Right forelimb (tissue), 1 donor: ENCODE measurements around the gene BOLA3.
"Not testable (repeated sequence)": the region's sequence is repeated elsewhere in the genome, so short reads cannot be mapped to it uniquely, and the experiment has no call there.

ENCODE experiments used
- DNase-seq: peaks from one replicate; pipeline ENCODE4 v3.0.0-alpha.2; 2018

The BOLA3 gene

DNA sequence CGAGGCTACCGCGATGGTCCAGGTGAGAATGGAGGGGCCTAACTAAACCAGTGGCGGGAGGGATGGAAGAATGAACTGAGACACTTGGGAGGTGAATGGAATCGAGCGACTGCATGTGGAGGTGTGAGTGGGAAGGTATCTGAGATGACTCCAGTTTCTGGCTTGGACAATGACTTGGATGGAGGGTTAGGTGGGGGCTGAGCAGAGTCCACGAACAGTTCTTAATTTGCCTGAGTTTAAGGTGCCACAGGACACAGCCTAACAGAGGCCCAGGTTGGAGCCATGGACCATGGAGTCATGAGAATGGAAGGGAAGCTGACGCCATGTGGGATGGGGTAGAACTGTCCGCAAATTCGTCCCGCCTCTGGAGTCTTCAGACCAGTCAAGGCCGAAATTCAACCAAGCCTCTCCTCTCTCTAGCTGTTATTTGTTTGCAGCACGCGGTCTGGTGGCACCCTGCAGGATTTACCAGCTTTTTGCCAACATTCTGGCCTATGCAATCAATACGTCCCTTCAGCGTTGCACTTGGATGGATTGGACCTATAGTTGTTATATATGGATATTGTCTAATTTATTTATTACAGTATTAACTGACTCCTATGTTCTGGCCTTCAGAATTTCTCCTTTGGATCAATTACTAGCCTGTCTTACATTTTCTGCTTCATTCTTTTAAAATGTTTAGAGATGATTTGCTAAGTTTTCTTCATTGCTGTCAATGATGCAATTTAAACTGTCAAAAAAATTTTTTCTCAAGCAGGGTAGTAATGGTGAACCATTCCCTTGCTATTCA is 940 bp upstream of the BOLA3 start:
- no peak for DNase-seq

GRCh38 chr2:74146929-74147726 is 584 bp downstream of the BOLA3 start:
- no peak for DNase-seq

DNA sequence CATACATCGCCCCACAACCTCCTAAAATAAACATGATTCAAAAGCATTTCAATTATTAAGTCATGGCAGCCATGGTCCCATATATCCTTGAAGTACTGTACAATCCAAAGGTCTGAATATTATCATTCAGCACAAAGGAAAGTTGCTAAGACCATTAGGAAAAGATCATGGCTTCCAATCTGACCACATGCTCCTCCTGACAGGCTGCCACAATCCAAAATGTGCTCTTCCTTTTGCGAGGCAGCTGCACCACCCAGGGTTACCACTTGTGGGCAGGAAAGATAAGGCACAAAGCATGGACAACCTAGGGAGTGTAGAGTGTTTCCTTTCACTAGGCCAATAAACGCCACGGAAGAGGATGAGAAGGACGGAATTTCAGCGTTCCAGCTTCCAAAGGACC is 5.4 kb downstream of the BOLA3 start:
- DNase-seq: no peak

- DNase-seq: no peak
Observed at GRCh38 chr2:74138600-74139323, 8.9 kb downstream of the BOLA3 start.

DNA sequence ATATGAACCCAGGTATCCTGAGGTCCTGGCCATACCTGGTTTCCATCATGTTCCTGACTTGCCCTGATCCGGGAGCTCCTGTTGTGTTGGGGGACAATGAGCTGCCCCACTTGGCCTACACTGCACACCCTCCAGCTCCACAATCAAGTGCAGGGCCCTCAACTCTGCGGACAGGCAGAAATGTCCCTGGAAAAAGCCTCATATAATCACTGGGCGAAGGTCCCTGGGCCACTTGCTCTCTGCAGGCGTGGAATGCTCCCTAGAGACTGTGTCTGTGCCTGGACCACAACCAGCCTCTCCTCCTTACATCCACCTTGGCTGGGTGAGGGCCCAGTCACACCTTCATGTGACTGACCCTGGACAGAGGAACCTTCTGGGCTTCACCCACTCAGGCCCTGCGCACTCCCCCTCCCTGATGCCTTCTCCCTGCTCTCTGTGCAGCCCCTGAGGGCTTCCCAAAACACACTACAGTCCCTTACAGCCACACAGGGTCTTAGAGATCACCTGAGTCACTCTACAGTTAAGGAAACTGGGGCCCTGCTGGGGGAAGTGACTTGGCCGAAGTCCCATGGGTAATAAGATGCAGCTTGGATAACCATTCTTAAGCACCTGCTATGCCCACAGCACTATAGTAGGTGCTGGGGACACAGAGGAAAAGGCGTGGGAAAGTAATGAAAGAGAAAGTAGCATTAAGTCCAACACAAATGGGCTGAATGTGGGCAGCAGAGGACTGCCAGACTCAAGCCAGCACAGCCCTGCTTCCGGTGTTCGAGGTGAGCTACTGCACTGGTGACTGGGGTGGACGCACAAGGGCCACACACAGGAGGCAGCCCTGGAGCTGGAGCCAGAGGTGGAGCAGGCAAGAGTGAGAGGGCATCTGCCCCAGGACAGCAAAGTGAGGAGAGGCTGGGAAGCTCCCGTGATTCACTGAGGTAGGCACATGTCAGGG is 9.8 kb downstream of the BOLA3 start:
- no peak for DNase-seq

- no peak for DNase-seq
Observed at GRCh38 chr2:74131901-74132300, 15.8 kb downstream of the BOLA3 start.

DNA sequence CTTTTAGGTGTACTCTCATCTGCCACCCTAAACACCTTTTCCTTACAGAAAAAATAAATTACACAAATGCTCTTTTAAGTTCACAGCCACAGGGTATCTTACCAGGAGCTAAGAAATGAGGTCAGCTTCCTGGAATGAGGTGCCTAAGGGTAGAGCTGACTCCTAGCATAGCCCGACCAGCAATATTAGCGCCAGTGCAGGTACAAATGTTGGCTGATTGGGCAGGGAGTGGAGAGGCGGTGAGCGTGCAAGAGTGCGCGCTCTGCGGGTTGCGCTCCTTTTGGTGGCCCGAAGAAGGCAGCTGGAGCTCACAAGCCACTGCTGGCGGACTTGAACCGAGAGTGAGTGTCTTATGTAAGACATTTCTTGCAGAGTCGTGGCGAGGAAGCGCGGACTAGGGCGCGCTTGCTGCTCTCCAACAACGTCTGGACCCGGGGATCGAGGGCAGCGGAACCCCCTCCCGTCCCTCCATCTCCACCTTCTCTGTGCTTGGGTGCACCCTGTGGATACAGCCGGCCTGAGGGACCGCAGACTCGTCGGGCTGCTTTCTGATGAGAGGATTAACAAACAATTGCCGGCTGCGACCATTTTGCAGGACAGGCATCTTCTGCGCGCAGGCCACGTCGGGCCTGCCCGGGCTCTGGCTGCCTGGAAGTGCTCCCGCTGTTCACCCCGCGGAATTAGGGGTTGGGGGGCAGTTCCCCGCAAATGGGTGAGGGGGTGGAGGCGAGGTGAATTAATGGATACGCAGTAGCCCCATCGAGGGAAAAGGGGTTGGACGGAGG is 17.3 kb downstream of the BOLA3 start:
- DNase-seq: no peak

- no peak for DNase-seq
Observed at GRCh38 chr2:74128206-74128605, 19.5 kb downstream of the BOLA3 start.

- peak; percentile 2 for DNase-seq
Observed at GRCh38 chr2:74123955-74124354, 23.8 kb downstream of the BOLA3 start.

DNA sequence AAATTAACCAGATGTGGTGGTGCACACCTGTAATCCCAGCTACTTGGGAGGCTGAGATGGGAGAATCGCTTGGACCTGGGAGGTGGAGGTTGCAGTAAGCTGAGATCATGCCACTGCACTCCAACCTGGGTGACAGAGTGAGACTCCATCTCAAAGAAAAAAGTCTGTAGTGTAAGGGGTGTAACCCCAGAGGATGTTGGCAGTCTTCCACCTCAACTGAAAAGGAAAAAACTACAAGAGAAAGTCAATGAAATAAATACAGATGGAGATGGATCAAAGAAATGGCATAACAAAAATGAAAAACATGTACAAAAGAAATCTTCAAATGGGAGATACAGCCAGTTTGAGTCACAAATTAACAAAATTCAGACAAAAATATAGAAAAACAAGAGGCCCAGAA is 25.9 kb downstream of the BOLA3 start:
- DNase-seq: not testable (repeated sequence)

- DNase-seq: peak; percentile 92
Observed at GRCh38 chr2:74119912-74120825, 27.5 kb downstream of the BOLA3 start.

DNA sequence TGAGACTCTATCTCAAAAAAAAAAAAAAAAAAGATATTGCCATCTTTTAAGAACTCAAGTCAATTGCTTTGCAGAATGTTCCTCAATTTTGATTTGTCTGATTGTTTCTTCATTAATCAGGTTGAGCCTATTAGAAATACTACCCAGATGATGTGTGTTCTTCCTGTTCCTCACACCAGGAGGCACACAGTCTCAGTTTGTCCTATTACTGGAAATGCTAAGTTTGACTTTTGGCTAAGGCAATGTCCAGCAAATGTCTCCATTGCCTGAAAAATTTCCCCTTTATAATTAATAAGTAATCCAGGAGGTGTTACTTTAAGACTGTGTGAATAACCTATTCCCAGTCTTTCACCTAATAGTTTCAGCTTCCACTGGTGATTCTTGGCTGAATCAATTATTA is 28.4 kb downstream of the BOLA3 start:
- peak; percentile 4 for DNase-seq

DNA sequence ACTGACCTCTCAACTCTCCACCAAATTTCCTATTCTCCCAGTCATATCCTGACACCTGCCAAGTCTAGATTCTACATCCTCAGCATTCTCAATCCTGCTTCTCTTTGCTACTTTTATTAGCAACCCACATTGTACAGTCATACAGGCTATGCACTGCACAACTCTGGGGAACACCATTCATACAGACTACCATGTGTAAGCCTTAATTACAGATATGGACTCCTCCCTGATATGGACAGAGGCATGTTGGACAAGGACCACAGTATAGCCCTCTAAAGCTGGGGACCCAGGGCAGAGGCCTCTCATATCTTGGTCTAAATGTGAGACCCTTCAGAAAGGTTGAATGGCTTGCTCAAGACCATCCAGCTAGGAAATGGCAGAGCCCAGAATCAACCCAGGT is 36.3 kb downstream of the BOLA3 start:
- DNase-seq: peak; percentile 9

GRCh38 chr2:74110537-74110936 is 37.2 kb downstream of the BOLA3 start:
- peak; percentile 6 for DNase-seq

DNA sequence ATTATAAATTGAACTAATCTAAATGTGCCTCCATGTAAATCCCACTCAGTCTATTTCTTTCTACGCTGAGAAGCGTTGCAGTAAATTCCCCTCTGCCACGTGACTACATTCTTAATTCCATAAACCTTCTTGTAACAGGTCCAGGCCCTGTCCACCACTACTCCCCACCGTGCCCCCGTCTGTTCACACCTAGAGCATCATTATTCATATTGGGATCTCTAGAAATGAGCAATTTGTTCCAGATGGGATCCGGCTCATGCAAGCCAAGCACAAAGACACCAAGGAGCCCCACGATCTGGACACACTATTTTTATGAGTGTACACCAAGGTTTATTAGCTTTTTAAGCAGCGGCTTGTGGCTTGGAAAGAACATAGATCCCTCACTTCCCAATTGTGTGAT is 38.2 kb downstream of the BOLA3 start:
- peak; percentile 10 for DNase-seq

GRCh38 chr2:74107071-74107470 is 40.6 kb downstream of the BOLA3 start:
- DNase-seq: peak; percentile 37

- peak; percentile 36 for DNase-seq
Observed at GRCh38 chr2:74105413-74105812, 42.3 kb downstream of the BOLA3 start.

- DNase-seq: peak; percentile 17
Observed at GRCh38 chr2:74104839-74105238, 42.9 kb downstream of the BOLA3 start.

GRCh38 chr2:74103763-74104162 is 43.9 kb downstream of the BOLA3 start:
- DNase-seq: peak; percentile 17

DNA sequence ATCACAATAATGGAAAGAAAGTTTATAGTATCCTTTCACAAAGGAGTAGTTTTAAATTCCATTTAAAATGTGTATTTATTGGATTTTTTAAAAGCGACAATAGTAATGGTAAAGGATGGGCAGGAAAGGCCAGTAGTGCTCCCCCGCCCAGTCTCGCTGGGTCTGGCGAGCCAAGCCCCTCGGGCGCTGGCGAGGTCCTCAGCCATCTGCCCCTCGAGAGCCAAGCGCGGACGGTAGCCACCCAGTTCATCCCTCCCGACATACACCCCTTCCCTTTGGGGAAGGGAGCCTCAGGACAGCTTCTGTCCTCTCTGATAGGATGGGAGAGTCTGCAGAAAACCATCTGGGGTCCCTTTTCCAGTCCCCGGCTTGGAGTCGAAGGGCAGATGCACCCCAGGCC is 45.2 kb downstream of the BOLA3 start:
- DNase-seq: peak; percentile 1
